HG03378 (cell line): ENCODE results near the gene MME.

Experiments used
- ATAC-seq: cut with Tn5 transposase; IDR thresholded peaks from one replicate; pipeline ENCODE4 v1.9.1; 2021; ENCODE audit warnings: mild to moderate bottlenecking, moderate library complexity; ENCODE audit not compliant: unreplicated experiment

MME gene

GRCh38 chr3:155135003-155135402 lies 54.9 kb downstream of the MME start:
- ATAC-seq, result no peak

GRCh38 chr3:155138677-155139076 lies 58.6 kb downstream of the MME start:
- no peak for ATAC-seq

GRCh38 chr3:155147588-155147987 lies 67.5 kb downstream of the MME start:
- ATAC-seq, result no peak

DNA sequence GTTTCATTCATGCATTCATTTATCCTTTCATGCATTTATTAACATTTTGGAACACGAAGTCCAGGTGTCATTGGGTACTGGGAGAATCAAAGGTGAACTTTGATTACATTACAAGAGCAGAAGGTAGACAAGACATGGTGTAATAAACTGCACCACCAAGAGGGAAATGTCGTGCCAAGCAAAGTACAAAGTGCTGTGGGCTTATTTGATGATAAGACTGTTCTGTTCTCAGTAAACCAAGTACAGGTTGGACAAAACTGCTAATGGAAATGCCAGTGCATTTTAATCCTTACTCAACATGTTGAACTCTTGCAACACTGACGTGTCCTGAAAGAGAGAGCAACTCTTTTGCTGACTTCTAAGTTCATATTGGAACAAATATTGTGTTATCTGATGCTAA lies 69.4 kb downstream of the MME start:
- ATAC-seq, result no peak

- no peak for ATAC-seq
Measured at GRCh38 chr3:155153242-155154186, 73.4 kb downstream of the MME start.

DNA sequence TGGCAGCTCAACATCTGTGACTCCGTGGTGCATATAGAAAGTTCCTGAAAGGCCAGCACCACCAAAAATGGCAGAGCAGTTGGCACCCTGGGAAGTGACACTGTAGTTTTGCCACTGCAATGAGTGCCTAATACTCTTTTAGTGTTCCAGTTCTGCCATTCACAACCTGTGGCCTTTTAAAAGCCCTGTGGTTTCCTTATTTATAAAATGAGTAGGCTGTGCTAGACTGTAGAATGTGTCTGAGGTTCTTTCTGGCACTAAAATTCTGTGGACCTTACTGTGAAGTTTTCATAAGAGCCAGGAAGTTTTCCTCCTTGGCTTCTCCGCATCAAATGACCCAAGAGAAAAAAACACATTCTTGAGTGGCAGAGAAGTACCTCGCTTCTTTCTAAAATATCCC lies 74.1 kb downstream of the MME start:
- no peak for ATAC-seq

GRCh38 chr3:155158346-155159037 lies 78.4 kb downstream of the MME start:
- no peak for ATAC-seq

DNA sequence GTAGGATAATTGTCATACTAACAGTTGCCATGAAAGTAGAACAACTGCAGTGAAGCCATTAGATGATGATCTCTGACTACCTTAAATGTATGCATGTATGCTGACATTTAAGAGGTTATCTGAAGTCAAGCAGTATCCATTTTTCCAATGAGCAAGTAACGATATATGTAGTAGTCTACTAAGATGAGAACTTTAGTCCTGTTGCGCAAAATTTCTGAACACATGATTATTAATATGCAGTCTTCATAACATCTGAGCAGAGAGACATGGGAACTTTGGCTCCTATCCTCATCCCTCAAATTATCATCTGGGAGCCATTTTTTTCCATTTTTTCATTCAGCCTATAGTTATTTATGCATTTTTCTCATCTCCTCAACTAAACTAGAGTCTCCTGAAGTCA lies 79.2 kb downstream of the MME start:
- ATAC-seq, result no peak

DNA sequence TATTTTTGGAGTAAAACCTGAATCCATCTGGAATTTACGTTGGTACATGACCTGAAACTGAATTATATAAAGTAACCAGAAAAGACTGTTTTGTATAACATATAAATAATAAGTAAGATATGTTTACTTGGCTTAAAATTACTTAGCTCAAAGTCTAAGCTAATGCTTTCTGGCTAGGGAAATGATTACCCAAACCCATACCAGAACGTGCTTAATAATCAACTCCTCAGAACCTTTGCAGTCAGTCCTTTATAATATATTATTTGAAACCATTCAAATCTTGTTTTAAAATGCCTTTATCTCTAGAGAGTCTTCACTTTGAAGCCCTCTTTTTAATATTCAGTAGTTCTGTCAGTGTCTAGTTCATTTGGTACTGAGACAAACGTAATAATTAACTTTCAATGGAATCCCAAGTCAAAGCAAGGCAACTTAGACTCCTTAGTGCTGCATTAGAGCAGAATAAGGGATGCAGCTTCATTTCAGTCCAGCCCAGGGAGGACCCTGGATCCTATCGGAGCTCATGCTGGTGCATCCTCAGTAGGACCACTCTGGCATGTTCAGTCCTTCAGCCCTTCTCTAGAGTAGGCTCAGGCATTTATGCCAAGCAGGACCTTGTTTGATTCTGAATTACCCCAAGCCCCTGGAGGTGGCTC lies 81.6 kb downstream of the MME start:
- ATAC-seq, result no peak

GRCh38 chr3:155164306-155164705 lies 84.2 kb downstream of the MME start:
- ATAC-seq, result no peak

DNA sequence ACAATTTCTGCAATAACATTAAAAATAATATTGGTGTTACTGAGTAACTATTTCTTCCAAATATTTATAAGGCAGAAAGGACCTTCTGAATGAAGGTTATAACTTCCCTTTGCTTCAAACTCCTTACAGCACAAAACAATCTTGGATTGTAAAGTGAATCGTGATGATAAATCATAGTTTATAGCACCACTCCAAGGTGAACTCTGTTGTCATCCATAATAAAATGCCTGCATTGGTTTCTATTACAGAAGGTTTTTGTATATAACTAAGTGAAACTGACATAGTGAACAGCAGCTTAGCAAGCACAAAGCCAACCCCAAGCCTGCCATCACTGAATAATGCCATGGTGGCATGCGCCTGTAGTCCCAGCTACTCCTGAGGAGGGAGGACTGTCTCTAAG lies 86.3 kb downstream of the MME start:
- ATAC-seq, result no peak

GRCh38 chr3:155169197-155169596 lies 89.1 kb downstream of the MME start:
- ATAC-seq, result no peak

DNA sequence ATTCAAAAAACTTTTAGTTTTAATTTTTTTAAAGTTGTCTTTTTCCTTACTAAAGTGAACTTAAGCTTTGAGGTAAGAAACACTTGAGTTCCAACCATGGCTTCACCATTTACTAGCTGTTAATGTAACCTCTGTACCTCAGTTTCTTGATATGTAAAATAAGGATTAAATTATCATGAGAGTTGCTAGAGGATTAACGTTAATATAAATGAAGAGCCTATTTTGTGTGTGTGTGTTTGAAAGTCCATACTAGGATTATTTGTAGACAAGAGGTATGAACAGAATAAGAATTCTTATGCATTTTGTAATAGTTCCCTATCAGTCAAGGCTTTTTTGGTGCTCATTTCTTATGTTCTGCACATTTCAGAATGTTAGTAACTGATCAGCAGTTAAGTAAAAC lies 93.7 kb downstream of the MME start:
- ATAC-seq, result no peak

DNA sequence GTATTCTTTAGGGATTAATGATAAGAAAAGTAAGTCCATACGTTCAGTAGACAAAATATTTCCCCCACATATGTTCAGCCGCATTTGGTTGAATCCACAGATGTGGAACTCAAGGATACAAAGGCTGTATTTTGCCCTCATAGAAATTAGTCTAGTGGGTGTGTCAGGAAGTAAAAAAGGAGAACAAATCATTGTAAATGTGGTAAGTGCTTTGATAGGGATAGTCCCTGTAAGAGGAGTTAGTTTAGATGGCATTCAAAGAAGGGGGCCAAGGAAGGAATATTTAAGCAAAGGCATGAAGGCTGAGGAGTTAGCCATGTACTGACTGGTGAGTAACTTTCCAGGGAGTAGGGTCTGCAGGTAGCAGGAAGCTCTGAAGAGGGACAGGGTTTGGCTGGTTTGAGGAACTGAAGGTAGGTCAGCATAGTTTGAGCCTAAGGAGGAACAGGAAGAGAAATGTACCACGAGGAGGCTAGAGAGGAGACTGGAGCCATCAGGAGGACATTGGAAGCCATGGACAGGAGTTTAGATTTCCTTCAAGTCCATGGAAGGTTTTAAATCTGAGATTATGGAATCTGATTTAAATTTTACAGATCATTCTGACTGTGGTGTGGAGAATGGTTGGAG lies 98.8 kb downstream of the MME start:
- no peak for ATAC-seq

GRCh38 chr3:155179437-155179827 lies 99.3 kb downstream of the MME start:
- no peak for ATAC-seq

- no peak for ATAC-seq
Measured at GRCh38 chr3:155179966-155180757, 100.0 kb downstream of the MME start.

DNA sequence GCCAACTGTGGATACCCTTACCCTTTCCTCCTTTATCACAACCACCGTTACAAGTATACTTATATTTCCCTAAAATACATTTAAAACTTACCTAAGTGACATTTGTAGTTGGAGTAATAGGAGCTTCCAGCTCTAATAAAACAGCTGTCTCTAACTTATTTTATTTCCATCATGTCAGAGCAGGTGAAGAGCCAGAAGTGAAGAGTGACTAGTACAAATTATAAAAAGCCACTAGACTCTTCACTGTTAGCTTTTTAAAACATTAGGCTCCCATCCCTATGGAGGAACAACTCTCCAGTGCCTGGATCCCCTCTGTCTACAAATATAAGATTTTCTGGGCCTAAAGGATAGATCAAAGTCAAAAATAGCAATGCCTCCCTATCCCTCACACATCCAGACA lies 102.3 kb downstream of the MME start:
- ATAC-seq, result no peak

DNA sequence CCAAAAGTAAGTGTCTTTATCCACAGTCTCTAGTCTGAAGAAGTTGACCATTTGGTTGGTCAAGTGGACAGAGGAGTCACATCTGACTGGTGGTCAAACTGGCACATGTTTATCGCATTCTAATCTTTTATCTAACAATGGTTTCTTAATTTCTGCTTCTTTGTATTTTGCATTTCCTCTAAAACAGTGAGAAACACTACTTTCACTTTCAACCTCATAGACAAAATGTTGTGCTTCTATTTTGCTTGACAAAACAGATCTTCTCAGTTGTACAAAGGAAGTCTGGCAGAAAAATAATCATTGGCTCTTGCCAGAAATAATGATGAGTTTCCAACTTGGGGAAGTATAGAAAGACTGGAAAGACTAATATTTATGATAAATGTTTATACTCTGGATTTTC lies 103.9 kb downstream of the MME start:
- ATAC-seq, result peak; percentile 54

GRCh38 chr3:155185631-155186071 lies 105.5 kb downstream of the MME start:
- ATAC-seq, result no peak

DNA sequence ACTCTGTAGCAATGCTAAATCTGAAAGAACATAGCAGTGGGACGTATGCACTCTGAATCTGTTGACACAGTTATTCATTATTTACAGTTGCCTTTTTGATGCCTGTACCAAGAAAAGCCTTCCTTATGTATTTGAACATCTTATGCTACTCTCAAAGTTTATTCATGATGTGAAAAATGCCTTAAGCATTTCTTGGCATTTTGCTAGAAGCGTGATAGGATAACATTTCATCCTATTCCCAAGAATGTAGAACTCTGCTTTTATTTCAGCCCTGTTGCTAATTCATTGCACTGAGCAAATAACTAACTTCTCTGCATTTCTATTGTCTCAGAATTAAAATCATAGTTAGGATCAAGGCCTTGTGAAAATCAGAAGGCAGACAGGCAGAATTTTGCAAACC lies 107.9 kb downstream of the MME start:
- ATAC-seq, result no peak
